Activated CD4-positive, CD25-positive, alpha-beta regulatory T cell (primary cell): ENCODE data around the gene LRMDA.

Experiments
- DNase-seq, 4 experiments: peaks; one replicate each; lab custom pipeline; 2025; lab: John Stamatoyannopoulos, UW

Gene LRMDA

GRCh38 chr10:76172020-76172419 lies 740.6 kb downstream of the LRMDA start:
- DNase-seq: no peak

- DNase-seq: no peak
Measured at GRCh38 chr10:76175533-76176165, 744.2 kb downstream of the LRMDA start.

GRCh38 chr10:76176166-76176550 lies 744.7 kb downstream of the LRMDA start:
- DNase-seq: no peak

GRCh38 chr10:76177936-76178335 lies 746.5 kb downstream of the LRMDA start:
- DNase-seq: no peak

- no peak for DNase-seq
Measured at GRCh38 chr10:76178532-76179292, 747.3 kb downstream of the LRMDA start.

GRCh38 chr10:76179806-76180205 lies 748.4 kb downstream of the LRMDA start:
- DNase-seq: no peak

GRCh38 chr10:76184647-76185046 lies 753.2 kb downstream of the LRMDA start:
- no peak for DNase-seq

GRCh38 chr10:76185471-76186301 lies 754.3 kb downstream of the LRMDA start:
- no peak for DNase-seq

- DNase-seq: no peak
Measured at GRCh38 chr10:76188216-76188615, 756.8 kb downstream of the LRMDA start.

GRCh38 chr10:76190634-76191270 lies 759.3 kb downstream of the LRMDA start:
- no peak for DNase-seq

GRCh38 chr10:76191336-76191735 lies 759.9 kb downstream of the LRMDA start:
- DNase-seq: no peak

- no peak for DNase-seq
Measured at GRCh38 chr10:76192151-76192550, 760.7 kb downstream of the LRMDA start.

- DNase-seq: no peak
Measured at GRCh38 chr10:76192694-76193320, 761.4 kb downstream of the LRMDA start.

GRCh38 chr10:76195654-76196390 lies 764.4 kb downstream of the LRMDA start:
- DNase-seq: no peak

GRCh38 chr10:76197293-76197692 lies 765.9 kb downstream of the LRMDA start:
- no peak for DNase-seq

GRCh38 chr10:76198287-76199035 lies 767.0 kb downstream of the LRMDA start:
- DNase-seq: no peak

GRCh38 chr10:76201962-76202361 lies 770.5 kb downstream of the LRMDA start:
- DNase-seq: no peak

GRCh38 chr10:76202777-76203176 lies 771.4 kb downstream of the LRMDA start:
- no peak for DNase-seq

GRCh38 chr10:76205361-76205760 lies 773.9 kb downstream of the LRMDA start:
- no peak for DNase-seq

- DNase-seq: no peak
Measured at GRCh38 chr10:76206797-76207352, 775.5 kb downstream of the LRMDA start.
